BE2C (cell line): ENCODE measurements around the gene DDB1.

Experiments
- DNase-seq: peaks from one replicate; pipeline ENCODE4 v3.0.0-alpha.2; 2020
- H3K27me3 ChIP-seq: fragments of 250-450 bp; sonication (Bioruptor Pico); 2 replicates; pipeline ENCODE4 v1.5.1; 2020; ENCODE audit warnings: mild to moderate bottlenecking
- H3K36me3 ChIP-seq: fragments of 250-450 bp; sonication (Bioruptor Pico); 2 replicates; pipeline ENCODE4 v1.5.1; 2020; ENCODE audit warnings: mild to moderate bottlenecking
- H3K4me1 ChIP-seq: fragments of 250-450 bp; sonication (Bioruptor Pico); 2 replicates; pipeline ENCODE4 v1.5.1; 2020
- H3K4me3 ChIP-seq: 2 replicates; pipeline ENCODE4 v1.5.1; 2011; ENCODE audit warnings: low read depth, low read length
- H3K9me3 ChIP-seq: fragments of 250-450 bp; sonication (Bioruptor Pico); 2 replicates; pipeline ENCODE4 v1.5.1; 2020
- CTCF ChIP-seq: IDR thresholded peaks from 2 replicates; pipeline ENCODE4 v1.5.1; 2012; ENCODE audit warnings: mild to moderate bottlenecking, low read depth, low read length

The DDB1 gene

GRCh38 chr11:61345954-61346843 lies 13.3 kb upstream of the DDB1 start:
- Histone ChIP-seq H3K36me3 (no peaks in the 10 kb centered on the region), H3K4me3 (no peak overlapping the region), H3K4me1 (peaks cover 10% of the 10 kb centered on the region), H3K9me3 (no peaks in the 10 kb centered on the region), H3K27me3 (no peaks in the 10 kb centered on the region)
- TF ChIP-seq CTCF: no peak
- DNase-seq: no peak

- no peaks in the 10 kb centered on the region for H3K36me3 ChIP-seq
Measured at GRCh38 chr11:61345170-61345610, 12.3 kb upstream of the DDB1 start.

GRCh38 chr11:61343792-61344745 lies 11.2 kb upstream of the DDB1 start:
- DNase-seq: no peak
- Histone ChIP-seq H3K9me3 (no peaks in the 10 kb centered on the region), H3K36me3 (no peaks in the 10 kb centered on the region), H3K4me3 (no peak overlapping the region), H3K27me3 (no peaks in the 10 kb centered on the region), H3K4me1 (peaks cover 10% of the 10 kb centered on the region)
- TF ChIP-seq CTCF: no peak

More at GRCh38 chr11:61345170-61345610, 12.3 kb upstream of the DDB1 start:
- no peak for TF ChIP-seq CTCF
- H3K4me3 ChIP-seq: no peak overlapping the region
- H3K4me1 ChIP-seq: peaks cover 10% of the 10 kb centered on the region
- no peaks in the 10 kb centered on the region for H3K9me3 ChIP-seq
- no peaks in the 10 kb centered on the region for H3K27me3 ChIP-seq
- peak; percentile 82 for DNase-seq

GRCh38 chr11:61342207-61342803 lies 9.4 kb upstream of the DDB1 start:
- no peak for TF ChIP-seq CTCF

GRCh38 chr11:61341706-61342105 lies 8.8 kb upstream of the DDB1 start:
- TF ChIP-seq CTCF: no peak
- Histone ChIP-seq H3K9me3 (no peaks in the 10 kb centered on the region), H3K4me3 (no peak overlapping the region), H3K36me3 (no peaks in the 10 kb centered on the region), H3K4me1 (peaks cover 10% of the 10 kb centered on the region), H3K27me3 (no peaks in the 10 kb centered on the region)
- DNase-seq: no peak

More at GRCh38 chr11:61342207-61342803, 9.4 kb upstream of the DDB1 start:
- no peak for DNase-seq
- no peaks in the 10 kb centered on the region for H3K27me3 ChIP-seq
- H3K4me3 ChIP-seq: no peak overlapping the region
- no peaks in the 10 kb centered on the region for H3K36me3 ChIP-seq
- no peaks in the 10 kb centered on the region for H3K9me3 ChIP-seq
- H3K4me1 ChIP-seq: peaks cover 10% of the 10 kb centered on the region
